Liver (tissue), 9 donors: ENCODE measurements around the gene GSE1. TPM values are rescaled to one million over a fixed set of nuclear protein-coding genes. Genes with fewer than 3 reads are reported as not detected.

Experiments
- DNase-seq: peaks from one replicate; pipeline ENCODE4 v3.0.0-alpha.2; 2017; ENCODE audit warnings: low spot score
- H3K27ac ChIP-seq, 2 donors: one replicate each; pipeline ENCODE4 v1.7.0; 2013; ENCODE audit warnings: inconsistent platforms in 2 of 2, low read length in 2 of 2, control low read depth in 1 of 2, low read depth in 1 of 2, mild to moderate bottlenecking in 1 of 2
- H3K27me3 ChIP-seq, 4 donors: one replicate each; pipeline versions ENCODE4 v1.6.1 to v1.7.0; 2013; ENCODE audit warnings: low read length in 3 of 4, inconsistent platforms in 1 of 4, mild to moderate bottlenecking in 1 of 4, moderate library complexity in 1 of 4; ENCODE audit not compliant: control insufficient read depth in 4 of 4, insufficient read depth in 4 of 4
- H3K36me3 ChIP-seq, 4 donors: one replicate each; pipeline versions ENCODE4 v1.6.1 to v1.7.0; 2013; ENCODE audit warnings: low read length in 3 of 4, mild to moderate bottlenecking in 3 of 4, low read depth in 1 of 4, moderate library complexity in 1 of 4; ENCODE audit not compliant: control insufficient read depth in 4 of 4, insufficient read depth in 3 of 4
- H3K4me1 ChIP-seq, 4 donors: one replicate each; pipeline versions ENCODE4 v1.6.1 to v1.7.0; 2013; ENCODE audit warnings: low read length in 3 of 4, mild to moderate bottlenecking in 3 of 4, moderate library complexity in 1 of 4; ENCODE audit not compliant: control insufficient read depth in 4 of 4, insufficient read depth in 4 of 4
- H3K4me3 ChIP-seq, 3 donors: one replicate each; pipeline versions ENCODE4 v1.6.1 to v1.7.0; 2013; ENCODE audit warnings: low read length in 3 of 3, control low read depth in 1 of 3, low read depth in 1 of 3, mild to moderate bottlenecking in 1 of 3
- H3K9ac ChIP-seq, 2 donors: one replicate each; pipeline ENCODE4 v1.7.0; 2013; ENCODE audit warnings: low read length in 2 of 2, mild to moderate bottlenecking in 2 of 2, moderate library complexity in 2 of 2, control low read depth in 1 of 2, low read depth in 1 of 2
- H3K9me3 ChIP-seq, 4 donors: one replicate each; pipeline versions ENCODE4 v1.6.1 to v1.7.0; 2013; ENCODE audit warnings: low read length in 3 of 4; ENCODE audit not compliant: control insufficient read depth in 4 of 4
- EGR1 ChIP-seq, 2 donors: IDR thresholded peaks; 2 replicates each; pipeline ENCODE4 v1.6.1; 2016 to 2018; ENCODE audit warnings: antibody characterized with exemption in 2 of 2, low read depth in 2 of 2
- FOXA1 ChIP-seq: IDR thresholded peaks from 2 replicates; pipeline ENCODE4 v1.6.1; 2016; ENCODE audit warnings: antibody characterized with exemption
- FOXA2 ChIP-seq: IDR thresholded peaks from 2 replicates; pipeline ENCODE4 v1.6.1; 2016; ENCODE audit warnings: antibody characterized with exemption
- GABPA ChIP-seq, 2 donors: IDR thresholded peaks in 1 of 2; conservative IDR thresholded peaks in 1 of 2; 2 replicates each; pipeline ENCODE4 v1.6.1; 2016; ENCODE audit warnings: antibody characterized with exemption in 2 of 2, mild to moderate bottlenecking in 1 of 2, moderate library complexity in 1 of 2
- HNF4A ChIP-seq, 2 donors: conservative IDR thresholded peaks; 2 replicates each; pipeline ENCODE4 v1.6.1; 2016; ENCODE audit warnings: antibody characterized with exemption in 2 of 2, mild to moderate bottlenecking in 2 of 2
- HNF4G ChIP-seq: IDR thresholded peaks from 2 replicates; pipeline ENCODE4 v1.6.1; 2016; ENCODE audit warnings: antibody characterized with exemption
- JUND ChIP-seq, 2 donors: IDR thresholded peaks; 2 replicates each; pipeline ENCODE4 v1.6.1; 2016; ENCODE audit warnings: antibody characterized with exemption in 2 of 2
- NR2F2 ChIP-seq: IDR thresholded peaks from 2 replicates; pipeline ENCODE4 v1.6.1; 2016; ENCODE audit warnings: antibody characterized with exemption
- RAD21 ChIP-seq, 2 donors: IDR thresholded peaks; 2 replicates each; pipeline ENCODE4 v1.6.1; 2016; ENCODE audit warnings: antibody characterized with exemption in 2 of 2, mild to moderate bottlenecking in 2 of 2
- RXRA ChIP-seq, 2 donors: IDR thresholded peaks; 2 replicates each; pipeline ENCODE4 v1.6.1; 2017 to 2018; ENCODE audit warnings: antibody characterized with exemption in 2 of 2, mild to moderate bottlenecking in 1 of 2
- SP1 ChIP-seq: IDR thresholded peaks from 2 replicates; pipeline ENCODE4 v1.6.1; 2018; ENCODE audit warnings: antibody characterized with exemption, mild to moderate bottlenecking
- TAF1 ChIP-seq: conservative IDR thresholded peaks from 2 replicates; pipeline ENCODE4 v1.6.1; 2016; ENCODE audit warnings: antibody characterized with exemption, mild to moderate bottlenecking
- YY1 ChIP-seq: IDR thresholded peaks from 2 replicates; pipeline ENCODE4 v1.6.1; 2016; ENCODE audit warnings: antibody characterized with exemption, mild to moderate bottlenecking
- WGBS: extraction: QIAGEN DNeasy Blood & Tissue Kit; methylation state at CpG from one replicate; pipeline ENCODE4 v1.1.7; 2013; 5-methylcytosine and 5-hydroxymethylcytosine counted together
- polyA plus RNA-seq, 2 donors: library from polyadenylated mRNA; stranded (reverse) in 1 of 2; unstranded in 1 of 2; fragments of 200-250 nt in 1 of 2; fragments of >200 nt in 1 of 2; fragmentation: Nextera tagmentation in 1 of 2; extraction: Ambion mirVana in 1 of 2; gene quantifications; one replicate each; pipeline versions ENCODE4 v1.2.1 to v1.2.3, GENCODE V29; 2013 to 2015
- total RNA-seq, 2 donors: library from RNA; depleted of rRNA; stranded (reverse); fragments of >200 nt; gene quantifications; one replicate each; pipeline ENCODE4 v1.2.3, GENCODE V29; 2014
- TF ChIP-seq, protein P1 (sequence below): IDR thresholded peaks from 2 replicates; pipeline ENCODE4 v1.6.1; 2016; ENCODE audit warnings: antibody characterized with exemption
- TF ChIP-seq, protein P2 (sequence below): fragments of 150-350 bp; IDR thresholded peaks from 2 replicates; pipeline ENCODE4 v1.5.1; 2017; ENCODE audit warnings: improper control_type of control experiment, low read depth, low read length; ENCODE audit not compliant: missing input control
- TF ChIP-seq, protein P3 (sequence below): IDR thresholded peaks from 2 replicates; pipeline ENCODE4 v1.6.1; 2016; ENCODE audit warnings: antibody characterized with exemption
- TF ChIP-seq, protein P4 (sequence below): IDR thresholded peaks from 2 replicates; pipeline ENCODE4 v1.6.1; 2016; ENCODE audit warnings: antibody characterized with exemption
- TF ChIP-seq, protein P5 (sequence below): IDR thresholded peaks from 2 replicates; pipeline ENCODE4 v1.6.1; 2016; ENCODE audit warnings: antibody characterized with exemption, mild to moderate bottlenecking
- donor health status: healthy.
- donor health status: healthy.
- donor health status: healthy.
- donor health status: healthy.
- donor health status: healthy.

Gene GSE1
- total and polyA plus RNA-seq, 4 donors = 9.9 to 37.7 (median 25.2) TPM

DNA sequence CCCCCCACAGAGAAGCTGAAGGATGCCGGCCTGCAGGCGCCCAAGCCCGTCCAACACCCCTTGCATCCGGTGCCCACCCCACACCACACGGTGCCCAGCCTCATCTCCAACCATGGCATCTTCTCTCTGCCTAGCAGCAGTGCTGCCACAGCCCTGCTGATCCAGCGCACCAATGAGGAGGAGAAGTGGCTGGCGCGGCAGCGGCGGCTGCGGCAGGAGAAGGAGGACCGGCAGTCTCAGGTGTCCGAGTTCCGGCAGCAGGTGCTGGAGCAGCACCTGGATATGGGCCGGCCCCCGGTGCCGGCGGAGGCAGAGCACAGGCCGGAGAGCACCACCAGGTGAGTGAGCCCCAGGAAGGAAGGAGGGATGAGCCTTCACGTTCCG lies 44.1 kb downstream of the GSE1 start:
- TF ChIP-seq, protein P1, sequence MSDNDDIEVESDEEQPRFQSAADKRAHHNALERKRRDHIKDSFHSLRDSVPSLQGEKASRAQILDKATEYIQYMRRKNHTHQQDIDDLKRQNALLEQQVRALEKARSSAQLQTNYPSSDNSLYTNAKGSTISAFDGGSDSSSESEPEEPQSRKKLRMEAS = no peak
- TF ChIP-seq TAF1 (no peak), FOXA1 (no peak), EGR1 (IDR thresholded peaks at IDR 0.05; ENCODE audit: low read depth in 2 of 2) (no peak), YY1 (no peak), RAD21 (IDR thresholded peaks at IDR 0.05) (no peak), JUND (IDR thresholded peaks at IDR 0.05) (no peak), GABPA (IDR thresholded peaks at IDR 0.05 in 1 of 2, conservative IDR thresholded peaks at IDR 0.05 in 1 of 2) (no peak), RXRA (IDR thresholded peaks at IDR 0.05) (no peak), SP1 (no peak), FOXA2 (no peak), HNF4G (no peak), NR2F2 (no peak), HNF4A (conservative IDR thresholded peaks at IDR 0.05) (no peak)
- TF ChIP-seq, protein P2, sequence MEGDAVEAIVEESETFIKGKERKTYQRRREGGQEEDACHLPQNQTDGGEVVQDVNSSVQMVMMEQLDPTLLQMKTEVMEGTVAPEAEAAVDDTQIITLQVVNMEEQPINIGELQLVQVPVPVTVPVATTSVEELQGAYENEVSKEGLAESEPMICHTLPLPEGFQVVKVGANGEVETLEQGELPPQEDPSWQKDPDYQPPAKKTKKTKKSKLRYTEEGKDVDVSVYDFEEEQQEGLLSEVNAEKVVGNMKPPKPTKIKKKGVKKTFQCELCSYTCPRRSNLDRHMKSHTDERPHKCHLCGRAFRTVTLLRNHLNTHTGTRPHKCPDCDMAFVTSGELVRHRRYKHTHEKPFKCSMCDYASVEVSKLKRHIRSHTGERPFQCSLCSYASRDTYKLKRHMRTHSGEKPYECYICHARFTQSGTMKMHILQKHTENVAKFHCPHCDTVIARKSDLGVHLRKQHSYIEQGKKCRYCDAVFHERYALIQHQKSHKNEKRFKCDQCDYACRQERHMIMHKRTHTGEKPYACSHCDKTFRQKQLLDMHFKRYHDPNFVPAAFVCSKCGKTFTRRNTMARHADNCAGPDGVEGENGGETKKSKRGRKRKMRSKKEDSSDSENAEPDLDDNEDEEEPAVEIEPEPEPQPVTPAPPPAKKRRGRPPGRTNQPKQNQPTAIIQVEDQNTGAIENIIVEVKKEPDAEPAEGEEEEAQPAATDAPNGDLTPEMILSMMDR = no peak
- TF ChIP-seq, protein P3, sequence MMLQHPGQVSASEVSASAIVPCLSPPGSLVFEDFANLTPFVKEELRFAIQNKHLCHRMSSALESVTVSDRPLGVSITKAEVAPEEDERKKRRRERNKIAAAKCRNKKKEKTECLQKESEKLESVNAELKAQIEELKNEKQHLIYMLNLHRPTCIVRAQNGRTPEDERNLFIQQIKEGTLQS = no peak
- TF ChIP-seq, protein P4, sequence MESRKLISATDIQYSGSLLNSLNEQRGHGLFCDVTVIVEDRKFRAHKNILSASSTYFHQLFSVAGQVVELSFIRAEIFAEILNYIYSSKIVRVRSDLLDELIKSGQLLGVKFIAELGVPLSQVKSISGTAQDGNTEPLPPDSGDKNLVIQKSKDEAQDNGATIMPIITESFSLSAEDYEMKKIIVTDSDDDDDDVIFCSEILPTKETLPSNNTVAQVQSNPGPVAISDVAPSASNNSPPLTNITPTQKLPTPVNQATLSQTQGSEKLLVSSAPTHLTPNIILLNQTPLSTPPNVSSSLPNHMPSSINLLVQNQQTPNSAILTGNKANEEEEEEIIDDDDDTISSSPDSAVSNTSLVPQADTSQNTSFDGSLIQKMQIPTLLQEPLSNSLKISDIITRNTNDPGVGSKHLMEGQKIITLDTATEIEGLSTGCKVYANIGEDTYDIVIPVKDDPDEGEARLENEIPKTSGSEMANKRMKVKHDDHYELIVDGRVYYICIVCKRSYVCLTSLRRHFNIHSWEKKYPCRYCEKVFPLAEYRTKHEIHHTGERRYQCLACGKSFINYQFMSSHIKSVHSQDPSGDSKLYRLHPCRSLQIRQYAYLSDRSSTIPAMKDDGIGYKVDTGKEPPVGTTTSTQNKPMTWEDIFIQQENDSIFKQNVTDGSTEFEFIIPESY = no peak
- TF ChIP-seq, protein P5, sequence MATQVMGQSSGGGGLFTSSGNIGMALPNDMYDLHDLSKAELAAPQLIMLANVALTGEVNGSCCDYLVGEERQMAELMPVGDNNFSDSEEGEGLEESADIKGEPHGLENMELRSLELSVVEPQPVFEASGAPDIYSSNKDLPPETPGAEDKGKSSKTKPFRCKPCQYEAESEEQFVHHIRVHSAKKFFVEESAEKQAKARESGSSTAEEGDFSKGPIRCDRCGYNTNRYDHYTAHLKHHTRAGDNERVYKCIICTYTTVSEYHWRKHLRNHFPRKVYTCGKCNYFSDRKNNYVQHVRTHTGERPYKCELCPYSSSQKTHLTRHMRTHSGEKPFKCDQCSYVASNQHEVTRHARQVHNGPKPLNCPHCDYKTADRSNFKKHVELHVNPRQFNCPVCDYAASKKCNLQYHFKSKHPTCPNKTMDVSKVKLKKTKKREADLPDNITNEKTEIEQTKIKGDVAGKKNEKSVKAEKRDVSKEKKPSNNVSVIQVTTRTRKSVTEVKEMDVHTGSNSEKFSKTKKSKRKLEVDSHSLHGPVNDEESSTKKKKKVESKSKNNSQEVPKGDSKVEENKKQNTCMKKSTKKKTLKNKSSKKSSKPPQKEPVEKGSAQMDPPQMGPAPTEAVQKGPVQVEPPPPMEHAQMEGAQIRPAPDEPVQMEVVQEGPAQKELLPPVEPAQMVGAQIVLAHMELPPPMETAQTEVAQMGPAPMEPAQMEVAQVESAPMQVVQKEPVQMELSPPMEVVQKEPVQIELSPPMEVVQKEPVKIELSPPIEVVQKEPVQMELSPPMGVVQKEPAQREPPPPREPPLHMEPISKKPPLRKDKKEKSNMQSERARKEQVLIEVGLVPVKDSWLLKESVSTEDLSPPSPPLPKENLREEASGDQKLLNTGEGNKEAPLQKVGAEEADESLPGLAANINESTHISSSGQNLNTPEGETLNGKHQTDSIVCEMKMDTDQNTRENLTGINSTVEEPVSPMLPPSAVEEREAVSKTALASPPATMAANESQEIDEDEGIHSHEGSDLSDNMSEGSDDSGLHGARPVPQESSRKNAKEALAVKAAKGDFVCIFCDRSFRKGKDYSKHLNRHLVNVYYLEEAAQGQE = no peak
- Histone ChIP-seq H3K4me3 (no peak overlapping the region), H3K4me1 (no peaks in the 10 kb centered on the region), H3K36me3 (peaks cover 26 to 75% (median 35%) of the 10 kb centered on the region in 4 donors), H3K27ac (no peak overlapping the region), H3K9ac (no peak overlapping the region), H3K9me3 (no peaks in the 10 kb centered on the region), H3K27me3 (no peaks in the 10 kb centered on the region)
- WGBS = 96% methylated on average over 21 of the region's 21 CpGs
- no peak for DNase-seq
